Activated CD8-positive, alpha-beta memory T cell treated with anti-CD3 and anti-CD28 coated beads, Interleukin-2, amount 50 U/mL, for 1 hour (primary cell): Measurements from ENCODE around the gene CBY3.
"Not testable (repeated sequence)": the region's sequence is repeated elsewhere in the genome, so short reads cannot be mapped to it uniquely, and the experiment has no call there.

Experiments
- DNase-seq: peaks from one replicate; pipeline ENCODE4 v3.0.0-alpha.2; 2020; ENCODE audit errors: extremely low read depth

Gene CBY3

GRCh38 chr5:179668391-179668790, 12.4 kb downstream of the CBY3 start:
- no peak for DNase-seq

- not testable (repeated sequence) for DNase-seq
Measured at GRCh38 chr5:179661647-179662046, 19.2 kb downstream of the CBY3 start.

GRCh38 chr5:179658179-179658856, 22.5 kb downstream of the CBY3 start:
- not testable (repeated sequence) for DNase-seq

GRCh38 chr5:179657302-179658178, 23.3 kb downstream of the CBY3 start:
- DNase-seq: not testable (repeated sequence)

- DNase-seq: not testable (repeated sequence)
Measured at GRCh38 chr5:179653135-179653534, 27.7 kb downstream of the CBY3 start.

GRCh38 chr5:179650245-179650644, 30.6 kb downstream of the CBY3 start:
- DNase-seq: not testable (repeated sequence)

GRCh38 chr5:179649166-179649703, 31.6 kb downstream of the CBY3 start:
- DNase-seq: not testable (repeated sequence)

- DNase-seq: no peak
Measured at GRCh38 chr5:179648410-179648809, 32.4 kb downstream of the CBY3 start.

- DNase-seq: not testable (repeated sequence)
Measured at GRCh38 chr5:179644766-179645165, 36.1 kb downstream of the CBY3 start.

GRCh38 chr5:179643141-179643920, 37.5 kb downstream of the CBY3 start:
- not testable (repeated sequence) for DNase-seq

GRCh38 chr5:179642626-179643025, 38.2 kb downstream of the CBY3 start:
- DNase-seq: not testable (repeated sequence)

GRCh38 chr5:179641745-179642144, 39.1 kb downstream of the CBY3 start:
- not testable (repeated sequence) for DNase-seq

GRCh38 chr5:179639296-179639695, 41.5 kb downstream of the CBY3 start:
- not testable (repeated sequence) for DNase-seq

GRCh38 chr5:179634370-179635172, 46.3 kb downstream of the CBY3 start:
- not testable (repeated sequence) for DNase-seq

- not testable (repeated sequence) for DNase-seq
Measured at GRCh38 chr5:179633501-179634369, 47.1 kb downstream of the CBY3 start.
